ENCODE measurements around the gene RNF20. TPM values are rescaled to one million over a fixed set of nuclear protein-coding genes. Genes with fewer than 3 reads are reported as not detected.
A peak's percentile ranks its signal among the peaks of the same experiment; 100 is the strongest.

The RNF20 gene
- total and polyA plus RNA-seq, 3 experiments from 2014 or later: 42.5 to 53.5 (median 46.8) TPM

DNA sequence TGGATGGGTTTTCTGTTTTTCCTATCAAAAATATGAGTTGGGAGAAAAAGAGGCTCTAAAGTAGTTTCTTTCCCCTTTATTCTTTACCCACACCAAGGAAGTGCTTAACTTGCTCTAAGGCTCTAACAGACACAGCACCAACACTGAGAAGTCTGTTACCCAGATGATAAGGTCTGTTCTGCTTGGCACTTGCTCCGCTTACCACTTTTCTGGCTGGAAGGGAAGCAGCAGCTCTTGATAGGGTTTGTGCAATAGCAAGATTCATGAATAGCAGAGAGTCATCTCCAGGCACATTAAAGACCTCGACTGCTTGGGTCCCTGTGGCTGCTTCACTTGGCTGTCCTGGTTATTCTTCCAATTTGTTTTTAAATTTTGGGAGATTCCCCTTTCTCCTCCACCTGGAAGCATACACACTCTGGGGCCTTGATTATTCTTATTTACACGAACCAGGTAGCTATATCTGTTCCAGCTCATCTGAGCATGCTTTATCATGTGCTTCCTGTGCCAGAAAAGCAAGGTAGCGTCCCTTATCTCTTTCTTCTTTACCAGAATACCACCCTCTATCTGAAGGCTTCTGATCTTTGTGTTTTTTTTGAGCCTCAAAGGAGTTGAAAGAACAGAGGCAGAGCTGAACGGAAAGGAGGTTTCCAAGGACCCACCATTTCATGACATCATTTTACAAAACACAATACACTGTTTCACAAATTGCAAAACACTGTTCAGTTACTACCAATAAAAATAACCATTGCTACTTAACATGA, 36.3 kb downstream of the RNF20 start:
- no peaks in the 10 kb centered on the region for H3K9me3 Mint-ChIP-seq
- ChIA-PET CTCF (interaction anchor here (0.7 kb wide), 1 partner anchor 36 kb away, joined by 3 read pairs; the partner anchor contains the start of gene RNF20), POLR2A (interaction anchor here (1.0 to 1.1 kb wide), 2 partner anchors 37 to 171 kb away, joined by 3 read pairs; partner anchors contain the start of gene ZNF189)
- no peaks in the 10 kb centered on the region for H3K36me3 ChIP-seq (ENCODE audit: insufficient read depth, low read length)
- H3K27me3 ChIP-seq (ENCODE audit: insufficient read depth, low read length, poor library complexity, severe bottlenecking): no peaks in the 10 kb centered on the region
- peaks cover 39 to 71% (median 69%) of the 10 kb centered on the region in 3 donors for H3K4me1 Mint-ChIP-seq
- peaks cover 74% of the 10 kb centered on the region for H3K4me1 ChIP-seq (ENCODE audit: insufficient read depth, low read length)
- peak overlapping the region in 5 of 7 donors; percentile 14 to 43 (median 23) for H3K4me3 Mint-ChIP-seq
- no peaks in the 10 kb centered on the region for H3K9me3 ChIP-seq (ENCODE audit: low read length)
- peak in 2 of 5 donors; percentile 41 to 86 for DNase-seq
- H3K36me3 Mint-ChIP-seq: peaks cover 11 to 44% (median 13%) of the 10 kb centered on the region in 3 donors
- H3K4me3 ChIP-seq (ENCODE audit: low read length): no peak overlapping the region
- H3K27ac ChIP-seq (ENCODE audit: low read depth, low read length): no peak overlapping the region
- no peaks in the 10 kb centered on the region for H3K27me3 Mint-ChIP-seq
- H3K27ac Mint-ChIP-seq: peak overlapping the region; percentile 43 to 89 (median 80)

DNA sequence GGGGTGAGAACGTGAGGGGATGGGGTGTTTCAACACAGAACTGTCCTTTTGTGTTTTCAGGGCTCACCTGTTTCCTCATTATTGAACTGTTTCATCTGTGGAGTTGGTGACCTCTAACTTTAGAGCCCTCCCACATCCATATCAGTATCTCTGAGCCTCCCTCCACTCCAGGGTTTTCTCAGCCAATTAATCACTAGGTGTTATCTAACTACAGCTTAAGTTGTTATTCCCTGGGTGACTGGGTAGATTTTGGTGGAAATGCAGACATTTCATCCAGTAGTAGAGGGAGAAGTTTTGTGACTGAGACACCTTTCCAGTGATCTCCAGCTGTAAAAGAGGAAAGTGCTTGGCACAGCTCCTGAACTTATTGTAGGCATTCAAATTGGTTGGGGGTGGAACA, 37.5 kb downstream of the RNF20 start:
- Histone ChIP-seq H3K4me1 (ENCODE audit: insufficient read depth, low read length) (peaks cover 74% of the 10 kb centered on the region), H3K27ac (ENCODE audit: low read depth, low read length) (no peak overlapping the region), H3K27me3 (ENCODE audit: insufficient read depth, low read length, poor library complexity, severe bottlenecking) (no peaks in the 10 kb centered on the region), H3K36me3 (ENCODE audit: insufficient read depth, low read length) (no peaks in the 10 kb centered on the region), H3K9me3 (ENCODE audit: low read length) (no peaks in the 10 kb centered on the region), H3K4me3 (ENCODE audit: low read length) (peak overlapping the region; percentile 5)
- no peak for DNase-seq
- CTCF ChIA-PET: no interaction called here
- Mint-ChIP-seq H3K4me3 (no peak overlapping the region), H3K27ac (peak overlapping the region; percentile 40 to 89 (median 79)), H3K27me3 (no peaks in the 10 kb centered on the region), H3K9me3 (no peaks in the 10 kb centered on the region), H3K4me1 (peaks cover 39 to 72% (median 69%) of the 10 kb centered on the region in 3 donors), H3K36me3 (peaks cover 7 to 32% (median 9%) of the 10 kb centered on the region in 3 donors)
- POLR2A ChIA-PET: interaction anchor here (1.1 kb wide), 1 partner anchor 172 kb away, joined by 3 read pairs; the partner anchor contains the start of gene ZNF189

DNA sequence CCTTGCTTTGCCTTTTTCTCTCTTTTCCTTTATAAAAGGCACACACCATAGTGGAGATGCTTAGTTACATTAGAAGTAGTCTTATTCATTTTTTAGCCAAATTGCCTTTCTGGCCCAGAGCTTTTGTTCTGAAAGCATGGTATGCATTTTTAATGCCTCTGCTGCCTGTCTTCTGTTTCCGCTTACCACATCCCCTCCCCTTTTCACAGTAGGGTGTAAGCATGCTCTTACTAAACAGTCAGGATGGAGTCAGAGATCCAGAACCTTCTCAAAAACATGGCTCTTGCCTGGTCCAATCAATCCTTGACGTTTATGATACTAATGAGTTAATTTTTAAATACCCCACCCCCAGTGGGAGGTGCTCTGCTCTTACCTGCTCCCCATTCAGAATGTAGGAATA, 38.7 kb downstream of the RNF20 start:
- CTCF ChIA-PET: no interaction called here
- H3K9me3 ChIP-seq (ENCODE audit: low read length): no peaks in the 10 kb centered on the region
- H3K27ac Mint-ChIP-seq: peak overlapping the region in 3 of 8 donors; percentile 8 to 87 (median 47)
- no peaks in the 10 kb centered on the region for H3K27me3 ChIP-seq (ENCODE audit: insufficient read depth, low read length, poor library complexity, severe bottlenecking)
- no peaks in the 10 kb centered on the region for H3K36me3 ChIP-seq (ENCODE audit: insufficient read depth, low read length)
- H3K4me3 ChIP-seq (ENCODE audit: low read length): no peak overlapping the region
- peak in 1 of 5 donors; percentile 23 for DNase-seq
- H3K36me3 Mint-ChIP-seq: peaks cover 7 to 24% (median 8%) of the 10 kb centered on the region in 3 donors
- no peak overlapping the region for H3K27ac ChIP-seq (ENCODE audit: low read depth, low read length)
- no peak overlapping the region for H3K4me3 Mint-ChIP-seq
- no peaks in the 10 kb centered on the region for H3K9me3 Mint-ChIP-seq
- H3K4me1 Mint-ChIP-seq: peaks cover 39 to 67% (median 66%) of the 10 kb centered on the region in 3 donors
- POLR2A ChIA-PET: no interaction called here
- no peaks in the 10 kb centered on the region for H3K27me3 Mint-ChIP-seq
- peaks cover 70% of the 10 kb centered on the region for H3K4me1 ChIP-seq (ENCODE audit: insufficient read depth, low read length)

DNA sequence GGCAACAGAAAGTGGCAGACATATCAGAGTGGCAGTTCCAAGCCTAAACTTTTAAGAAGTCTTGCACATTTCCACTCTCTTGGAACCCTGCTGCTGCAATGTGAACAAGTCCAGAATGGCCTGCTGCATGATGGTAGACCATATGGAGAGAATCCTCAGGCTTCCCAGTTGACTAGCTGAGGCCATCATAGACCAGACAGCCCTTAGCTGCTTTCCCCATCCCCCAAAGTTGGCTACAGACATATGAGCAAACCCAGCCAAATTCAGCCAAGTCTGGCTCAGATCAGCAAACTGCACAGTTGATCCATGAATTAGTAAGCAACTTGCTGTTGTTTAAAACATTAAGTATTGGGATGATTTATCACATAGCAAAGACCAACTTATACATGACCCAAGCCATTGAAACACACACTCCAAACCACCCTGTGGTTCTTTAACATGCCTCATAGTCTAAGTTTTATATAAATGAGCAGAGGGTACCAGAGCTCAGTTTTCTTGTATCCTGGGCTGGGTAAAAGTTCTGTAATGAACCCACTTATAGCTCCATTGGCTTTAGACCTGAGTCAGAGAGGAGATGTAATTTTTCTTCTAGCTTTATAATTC, 41.2 kb downstream of the RNF20 start:
- Histone ChIP-seq H3K4me1 (ENCODE audit: insufficient read depth, low read length) (peaks cover 49% of the 10 kb centered on the region), H3K36me3 (ENCODE audit: insufficient read depth, low read length) (no peaks in the 10 kb centered on the region), H3K27me3 (ENCODE audit: insufficient read depth, low read length, poor library complexity, severe bottlenecking) (no peaks in the 10 kb centered on the region), H3K27ac (ENCODE audit: low read depth, low read length) (no peak overlapping the region), H3K9me3 (ENCODE audit: low read length) (no peaks in the 10 kb centered on the region), H3K4me3 (ENCODE audit: low read length) (no peak overlapping the region)
- Mint-ChIP-seq H3K4me3 (no peak overlapping the region), H3K4me1 (peaks cover 39 to 52% (median 49%) of the 10 kb centered on the region in 3 donors), H3K27ac (peak overlapping the region in 1 of 8 donors; percentile 27), H3K36me3 (peaks cover 0 to 6% (median 2%) of the 10 kb centered on the region in 3 donors), H3K27me3 (no peaks in the 10 kb centered on the region), H3K9me3 (no peaks in the 10 kb centered on the region)
- POLR2A ChIA-PET: no interaction called here
- DNase-seq: no peak
- CTCF ChIA-PET: no interaction called here

DNA sequence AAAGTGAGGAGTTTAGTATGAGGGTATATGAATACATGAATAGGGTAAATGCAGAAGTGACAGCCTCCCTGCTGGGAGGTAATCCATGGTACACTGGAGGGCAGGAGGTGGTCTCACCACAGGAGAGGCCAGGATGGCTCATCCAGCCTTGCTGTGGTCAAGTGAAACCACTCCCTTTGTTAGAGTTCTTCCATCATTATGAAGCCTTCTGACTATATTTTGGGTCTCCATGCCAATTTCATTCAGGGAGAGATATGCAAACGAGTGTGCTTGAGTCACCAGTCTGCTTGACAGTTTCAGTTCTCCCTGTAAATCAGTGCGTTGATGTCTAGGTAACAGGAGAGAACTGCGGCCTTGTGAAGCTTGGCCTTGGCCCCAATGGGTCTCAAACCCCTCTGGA, 44.7 kb downstream of the RNF20 start:
- Histone ChIP-seq H3K27ac (ENCODE audit: low read depth, low read length) (no peak overlapping the region), H3K36me3 (ENCODE audit: insufficient read depth, low read length) (no peaks in the 10 kb centered on the region), H3K4me3 (ENCODE audit: low read length) (no peak overlapping the region), H3K4me1 (ENCODE audit: insufficient read depth, low read length) (peaks cover 15% of the 10 kb centered on the region), H3K27me3 (ENCODE audit: insufficient read depth, low read length, poor library complexity, severe bottlenecking) (no peaks in the 10 kb centered on the region), H3K9me3 (ENCODE audit: low read length) (no peaks in the 10 kb centered on the region)
- ChIA-PET CTCF (no interaction called here), POLR2A (no interaction called here)
- Mint-ChIP-seq H3K9me3 (no peaks in the 10 kb centered on the region), H3K27me3 (no peaks in the 10 kb centered on the region), H3K27ac (no peak overlapping the region), H3K36me3 (no peaks in the 10 kb centered on the region), H3K4me1 (peaks cover 9 to 17% (median 14%) of the 10 kb centered on the region in 3 donors), H3K4me3 (no peak overlapping the region)
- DNase-seq: no peak

DNA sequence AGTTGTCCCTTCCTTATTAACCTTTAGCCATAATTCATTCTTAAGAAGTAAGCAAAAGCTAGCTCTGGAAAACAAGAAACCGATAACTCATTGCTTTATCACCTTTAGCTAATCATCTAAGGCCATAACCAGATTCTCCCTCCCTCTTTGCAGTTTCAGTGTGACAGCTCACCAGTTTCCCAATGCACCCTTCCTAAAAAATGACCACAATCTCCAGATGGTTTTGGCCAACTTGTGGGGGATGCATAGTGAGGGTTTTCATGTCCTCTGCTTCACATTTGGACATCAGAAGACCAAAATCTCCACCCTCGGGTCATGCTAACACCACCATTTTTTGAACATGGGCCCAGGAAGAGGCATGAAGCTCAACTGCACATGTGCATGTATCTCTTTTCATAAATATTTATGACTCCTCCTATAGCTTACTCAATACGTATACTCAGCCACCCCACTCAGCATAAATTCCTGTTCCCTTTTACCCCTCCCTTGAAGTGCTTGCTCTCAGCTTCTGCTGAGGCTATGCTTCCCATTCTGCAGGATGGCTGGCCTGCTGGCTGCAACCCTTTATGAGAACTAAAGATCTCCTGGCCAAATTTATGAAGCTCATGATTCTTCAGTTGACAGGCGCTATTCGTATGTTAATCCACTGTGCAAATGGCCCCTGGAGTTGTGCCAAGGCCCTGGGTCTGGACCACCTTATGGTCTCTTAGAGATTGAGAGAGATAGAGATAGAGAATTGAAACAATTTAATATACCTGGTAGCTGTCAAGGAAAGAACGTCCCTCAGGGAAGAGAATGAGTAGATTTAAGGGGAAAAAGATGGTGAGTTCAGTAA, 46.3 kb downstream of the RNF20 start:
- Mint-ChIP-seq H3K36me3 (no peaks in the 10 kb centered on the region), H3K4me1 (peaks cover 0 to 1% (median under 1%) of the 10 kb centered on the region in 3 donors), H3K27ac (peak overlapping the region in 1 of 8 donors; percentile 49), H3K9me3 (no peaks in the 10 kb centered on the region), H3K27me3 (no peaks in the 10 kb centered on the region), H3K4me3 (no peak overlapping the region)
- no peak for DNase-seq
- CTCF ChIA-PET: no interaction called here
- no peaks in the 10 kb centered on the region for H3K36me3 ChIP-seq (ENCODE audit: insufficient read depth, low read length)
- H3K9me3 ChIP-seq (ENCODE audit: low read length): no peaks in the 10 kb centered on the region
- H3K4me1 ChIP-seq (ENCODE audit: insufficient read depth, low read length): no peaks in the 10 kb centered on the region
- H3K4me3 ChIP-seq (ENCODE audit: low read length): no peak overlapping the region
- H3K27ac ChIP-seq (ENCODE audit: low read depth, low read length): no peak overlapping the region
- POLR2A ChIA-PET: no interaction called here
- H3K27me3 ChIP-seq (ENCODE audit: insufficient read depth, low read length, poor library complexity, severe bottlenecking): no peaks in the 10 kb centered on the region

DNA sequence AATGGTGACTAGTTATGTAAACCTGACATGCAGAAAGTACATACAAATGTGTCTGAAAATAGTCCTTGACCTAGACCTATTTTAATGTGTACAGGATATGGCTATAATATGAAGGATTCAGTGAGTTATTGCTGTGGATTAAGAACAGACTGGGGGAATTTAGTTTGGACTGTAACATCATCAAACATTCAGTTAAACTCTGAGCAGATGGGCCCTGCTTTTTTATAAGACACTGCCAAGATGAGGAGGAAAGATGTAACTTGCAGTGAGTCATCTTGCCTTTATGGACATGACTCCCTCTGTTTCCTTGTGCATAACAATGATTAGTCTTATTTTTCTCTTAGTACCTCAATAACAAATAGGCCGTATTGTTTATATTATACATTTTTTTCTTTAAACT, 48.9 kb downstream of the RNF20 start:
- POLR2A ChIA-PET: no interaction called here
- no peaks in the 10 kb centered on the region for H3K9me3 Mint-ChIP-seq

More for the DNA sequence above, 48.9 kb downstream of the RNF20 start:
- CTCF ChIA-PET: no interaction called here
- H3K27me3 Mint-ChIP-seq: no peaks in the 10 kb centered on the region
- Histone ChIP-seq H3K27ac (ENCODE audit: low read depth, low read length) (no peak overlapping the region), H3K36me3 (ENCODE audit: insufficient read depth, low read length) (no peaks in the 10 kb centered on the region), H3K4me3 (ENCODE audit: low read length) (no peak overlapping the region), H3K9me3 (ENCODE audit: low read length) (no peaks in the 10 kb centered on the region), H3K27me3 (ENCODE audit: insufficient read depth, low read length, poor library complexity, severe bottlenecking) (no peaks in the 10 kb centered on the region), H3K4me1 (ENCODE audit: insufficient read depth, low read length) (no peaks in the 10 kb centered on the region)
- no peaks in the 10 kb centered on the region for H3K36me3 Mint-ChIP-seq
- no peak overlapping the region for H3K27ac Mint-ChIP-seq
- DNase-seq: no peak
- H3K4me3 Mint-ChIP-seq: no peak overlapping the region
- H3K4me1 Mint-ChIP-seq: no peaks in the 10 kb centered on the region

Data from CD8-positive, alpha-beta memory T cell (primary cell).